Activated naive CD8-positive, alpha-beta T cell treated with anti-CD3 and anti-CD28 coated beads, Interleukin-2, amount 10 ng/mL, durations not matched to agents 7 days and 5 days (primary cell): Measurements from ENCODE around the gene ARPC2. TPM values are rescaled to one million over a fixed set of nuclear protein-coding genes. Genes with fewer than 3 reads are reported as not detected.

ENCODE experiments used
- ATAC-seq: fragments of 150-1000 bp; cut with Tn5 transposase; one replicate; pipeline ENCODE4 v1.10.0; 2021; ENCODE audit warnings: low read depth, moderate library complexity
- POLR2A ChIA-PET: fragments of 350-600 bp; sonication (Branson Sonifier 250); formaldehyde crosslinking; loops from one replicate; lab custom pipeline; 2021; ENCODE audit warnings: antibody characterized with exemption; lab: Charles Lee
- DNase-seq: peaks from one replicate; pipeline ENCODE4 v3.0.0; 2021
- H3K27ac Mint-ChIP-seq: one replicate; pipeline ENCODE4 v1.8.0; 2022; ENCODE audit warnings: mild to moderate bottlenecking, mixed read lengths
- H3K27me3 Mint-ChIP-seq: one replicate; pipeline ENCODE4 v1.8.0; 2022; ENCODE audit warnings: mild to moderate bottlenecking, moderate library complexity, mixed read lengths
- H3K36me3 Mint-ChIP-seq: one replicate; pipeline ENCODE4 v1.8.0; 2021; ENCODE audit warnings: mild to moderate bottlenecking, mixed read lengths
- H3K4me1 Mint-ChIP-seq: one replicate; pipeline ENCODE4 v1.8.0; 2021; ENCODE audit warnings: mixed read lengths
- H3K4me3 Mint-ChIP-seq: one replicate; pipeline ENCODE4 v1.8.0; 2022; ENCODE audit warnings: mild to moderate bottlenecking, moderate library complexity, mixed read lengths
- H3K9me3 Mint-ChIP-seq: one replicate; pipeline ENCODE4 v1.8.0; 2021; ENCODE audit warnings: mixed read lengths
- microRNA-seq: library from miRNA; unstranded; fragments of <30 nt; microRNA quantifications from one replicate; pipeline ENCODE4 v1.2.0, GENCODE V29; 2022
- total RNA-seq, 2 experiments: library from RNA; stranded (reverse); gene quantifications; one replicate each; pipeline ENCODE4 v1.2.3, GENCODE V29; 2021

Gene ARPC2
- total RNA-seq, 2 experiments from 2014 or later, result 707 to 735 TPM

- H3K4me1 Mint-ChIP-seq, result peaks cover 31% of the 10 kb centered on the region
- no peak for ATAC-seq
Observed at GRCh38 chr2:218293715-218294429, 76.9 kb downstream of the ARPC2 start.

GRCh38 chr2:218294430-218295022 is 77.5 kb downstream of the ARPC2 start:
- peaks cover 1% of the 10 kb centered on the region for H3K36me3 Mint-ChIP-seq
- H3K27me3 Mint-ChIP-seq, result no peaks in the 10 kb centered on the region
- no peaks in the 10 kb centered on the region for H3K9me3 Mint-ChIP-seq
- POLR2A ChIA-PET, result interaction anchor here (0.6 kb wide), 1 partner anchor 59 kb away, joined by 3 read pairs; no protein-coding TSS in a partner anchor
- H3K4me3 Mint-ChIP-seq, result no peak overlapping the region
- no peak overlapping the region for H3K27ac Mint-ChIP-seq
- H3K4me1 Mint-ChIP-seq, result peaks cover 29% of the 10 kb centered on the region
- ATAC-seq (no peak), DNase-seq (no peak)

More at GRCh38 chr2:218293715-218294429, 76.9 kb downstream of the ARPC2 start:
- no peak for DNase-seq
- Mint-ChIP-seq H3K27me3 (no peaks in the 10 kb centered on the region), H3K9me3 (no peaks in the 10 kb centered on the region), H3K27ac (no peak overlapping the region), H3K36me3 (peaks cover 1% of the 10 kb centered on the region), H3K4me3 (no peak overlapping the region)
- POLR2A ChIA-PET, result interaction anchor here (0.6 to 0.7 kb wide), 6 partner anchors 11 to 325 kb away, joined by 3 to 7 read pairs (median 4); partner anchors contain the start of gene AAMP

GRCh38 chr2:218295029-218295428 is 78.0 kb downstream of the ARPC2 start:
- DNase-seq, result no peak
- peaks cover 24% of the 10 kb centered on the region for H3K4me1 Mint-ChIP-seq
- H3K27ac Mint-ChIP-seq, result peak overlapping the region; percentile 36
- H3K9me3 Mint-ChIP-seq, result no peaks in the 10 kb centered on the region
- POLR2A ChIA-PET, result no interaction called here
- no peaks in the 10 kb centered on the region for H3K27me3 Mint-ChIP-seq
- no peak overlapping the region for H3K4me3 Mint-ChIP-seq
- peaks cover 1% of the 10 kb centered on the region for H3K36me3 Mint-ChIP-seq
- ATAC-seq, result no peak

- ATAC-seq (no peak), DNase-seq (no peak)
- POLR2A ChIA-PET, result interaction anchor here (1.2 kb wide), 1 partner anchor 104 kb away, joined by 3 read pairs; no protein-coding TSS in a partner anchor
- peaks cover 14% of the 10 kb centered on the region for H3K4me1 Mint-ChIP-seq
- no peak overlapping the region for H3K27ac Mint-ChIP-seq
- no peaks in the 10 kb centered on the region for H3K27me3 Mint-ChIP-seq
- no peaks in the 10 kb centered on the region for H3K9me3 Mint-ChIP-seq
- peaks cover 1% of the 10 kb centered on the region for H3K36me3 Mint-ChIP-seq
- no peak overlapping the region for H3K4me3 Mint-ChIP-seq
Observed at GRCh38 chr2:218296200-218296599, 79.2 kb downstream of the ARPC2 start.

- Mint-ChIP-seq H3K36me3 (peaks cover 1% of the 10 kb centered on the region), H3K9me3 (no peaks in the 10 kb centered on the region), H3K27ac (no peak overlapping the region), H3K4me1 (peaks cover 17% of the 10 kb centered on the region), H3K27me3 (no peaks in the 10 kb centered on the region), H3K4me3 (no peak overlapping the region)
- ATAC-seq (no peak), DNase-seq (no peak)
- POLR2A ChIA-PET, result interaction anchor here (0.7 to 1.2 kb wide), 2 partner anchors 22 to 104 kb away, joined by 3 to 4 read pairs; no protein-coding TSS in a partner anchor
Observed at GRCh38 chr2:218296847-218297246, 79.9 kb downstream of the ARPC2 start.

GRCh38 chr2:218298314-218298875 is 81.4 kb downstream of the ARPC2 start:
- POLR2A ChIA-PET, result no interaction called here

GRCh38 chr2:218300141-218300540 is 83.2 kb downstream of the ARPC2 start:
- no peak for ATAC-seq
- H3K36me3 Mint-ChIP-seq, result no peaks in the 10 kb centered on the region
- peaks cover 6% of the 10 kb centered on the region for H3K4me1 Mint-ChIP-seq
- DNase-seq, result no peak
- no peaks in the 10 kb centered on the region for H3K27me3 Mint-ChIP-seq
- H3K9me3 Mint-ChIP-seq, result no peaks in the 10 kb centered on the region
- POLR2A ChIA-PET, result no interaction called here
- H3K4me3 Mint-ChIP-seq, result no peak overlapping the region
- H3K27ac Mint-ChIP-seq, result peak overlapping the region; percentile 26

More at GRCh38 chr2:218298314-218298875, 81.4 kb downstream of the ARPC2 start:
- ATAC-seq (no peak), DNase-seq (no peak)
- Mint-ChIP-seq H3K36me3 (peaks cover 1% of the 10 kb centered on the region), H3K27me3 (no peaks in the 10 kb centered on the region), H3K9me3 (no peaks in the 10 kb centered on the region), H3K27ac (no peak overlapping the region), H3K4me3 (no peak overlapping the region), H3K4me1 (peaks cover 9% of the 10 kb centered on the region)

GRCh38 chr2:218301176-218301819 is 84.3 kb downstream of the ARPC2 start:
- Mint-ChIP-seq H3K27me3 (peaks cover 1% of the 10 kb centered on the region), H3K27ac (peak overlapping the region; percentile 70), H3K4me3 (no peak overlapping the region), H3K4me1 (peaks cover 6% of the 10 kb centered on the region), H3K36me3 (no peaks in the 10 kb centered on the region), H3K9me3 (no peaks in the 10 kb centered on the region)
- ATAC-seq, result peak; percentile 93
- peak; percentile 73 for DNase-seq
- POLR2A ChIA-PET, result interaction anchor here (1.7 kb wide), 1 partner anchor 95 kb away, joined by 7 read pairs; no protein-coding TSS in a partner anchor

Small RNA genes within 50 kb of the gene (microRNA-seq; reads per million reads assigned to microRNA genes)
- 4.9 reads per million for gene MIR6513

Other genes starting within 250 kb of the ARPC2 start
- 10 to 100 TPM; 15.1 to 21.2 TPM for gene TNS1, start 214.2 kb upstream of the ARPC2 start, total RNA-seq
- 1 to 10 TPM; 3.0 to 4.9 TPM for gene RUFY4, start 147.9 kb upstream of the ARPC2 start, total RNA-seq
- gene CXCR2, start 91.2 kb upstream of the ARPC2 start, total RNA-seq, result under 1 TPM; 0.28 to 0.57 TPM
- gene CXCR1, start 50.2 kb upstream of the ARPC2 start, total RNA-seq, result under 1 TPM; 0.14 to 0.19 TPM
- under 1 TPM; 0.71 to 0.72 TPM for gene GPBAR1, start 43.8 kb downstream of the ARPC2 start, total RNA-seq
- gene AAMP, start 52.9 kb downstream of the ARPC2 start, total RNA-seq, result 10 to 100 TPM; 45.2 to 51.7 TPM
- 10 to 100 TPM; 33.9 to 36.3 TPM for gene PNKD, start 53.3 kb downstream of the ARPC2 start, total RNA-seq
- 10 to 100 TPM; 61.0 to 71.5 TPM for gene TMBIM1, start 75.3 kb downstream of the ARPC2 start, total RNA-seq
- gene CATIP, start 139.7 kb downstream of the ARPC2 start, total RNA-seq, result not detected
- 1 to 10 TPM; 1.6 to 1.7 TPM for gene SLC11A1, start 165.1 kb downstream of the ARPC2 start, total RNA-seq
- 100 to 1,000 TPM; 169 to 174 TPM for gene CTDSP1, start 182.7 kb downstream of the ARPC2 start, total RNA-seq
- not detected for gene VIL1, start 201.9 kb downstream of the ARPC2 start, total RNA-seq